ENCODE results near the gene TRIM7. TPM values are rescaled to one million over a fixed set of nuclear protein-coding genes. Genes with fewer than 3 reads are reported as not detected.
"Not testable (repeated sequence)": the region's sequence is repeated elsewhere in the genome, so short reads cannot be mapped to it uniquely, and the experiment has no call there.

The TRIM7 gene
- total and polyA plus RNA-seq, 9 of the 15 experiments (the other 6 are each of a cell fraction or from before 2014, with no cell fraction given): 2.6 to 14.9 (median 8.9) TPM

DNA sequence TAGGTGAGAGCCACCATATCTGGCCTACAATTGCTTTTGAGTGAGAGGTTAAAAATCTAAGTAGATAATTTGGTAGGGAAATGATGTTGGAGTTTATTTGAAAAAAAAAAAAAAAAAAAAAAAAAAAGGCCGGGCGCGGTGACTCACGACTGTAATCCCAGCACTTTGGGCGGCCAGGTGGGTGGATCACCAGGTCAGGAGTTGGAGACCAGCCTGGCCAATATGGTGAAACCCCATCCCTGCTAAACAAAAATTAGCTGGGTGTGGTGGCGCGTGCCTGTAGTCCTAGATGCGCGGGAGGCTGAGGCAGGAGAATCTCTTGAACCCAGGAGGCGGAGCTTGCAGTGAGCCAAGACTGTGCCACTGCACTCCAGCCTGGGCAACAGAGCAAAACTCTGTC lies 9.3 kb upstream of the TRIM7 start:
- CTCF ChIA-PET (ENCODE audit: low intra/inter-chr PET ratio); H3K9me1 ChIP-seq (ENCODE audit: control insufficient read depth, insufficient read depth, low read length); ATAC-seq; H3K9me3 ChIP-seq (replicated peaks; ENCODE audit: control insufficient read depth, insufficient read depth, low read depth, low read length); H3K4me3 ChIP-seq; H4K20me1 ChIP-seq (replicated peaks; ENCODE audit: control insufficient read depth, insufficient read depth, low read length); intact Hi-C loops (cut with micrococcal nuclease); POLR2A ChIA-PET; H3K36me3 ChIP-seq (ENCODE audit: control insufficient read depth, insufficient read depth, low read length); H2AFZ ChIP-seq (ENCODE audit: low read depth, low read length); FAIRE-seq; H3K9ac ChIP-seq (ENCODE audit: insufficient read depth in 1 of 2, low read depth in 2 of 2, low read length in 2 of 2); H3K79me2 ChIP-seq (ENCODE audit: control insufficient read depth, insufficient read depth, low read length); DNase-seq (ENCODE audit: extremely low read depth in 1 of 4, low spot score in 3 of 4); H3K27me3 ChIP-seq (ENCODE audit: control insufficient read depth in 2 of 2, insufficient read depth in 2 of 2, low read length in 2 of 2); in situ Hi-C loops (cut with MboI); H3K4me2 ChIP-seq (ENCODE audit: insufficient read depth, low read length); H3K27ac ChIP-seq (ENCODE audit: extremely low read depth, low read depth, low read length); BruUV-seq (replicated peaks): not testable (repeated sequence)
- peaks cover 13 to 14% of the 10 kb centered on the region in 2 experiments; a peak in 4 of 5 replicates for H3K4me1 ChIP-seq (replicated peaks in 1 of 2; ENCODE audit: control insufficient read depth in 2 of 2, insufficient read depth in 2 of 2, low read length in 2 of 2)
- WGBS (ENCODE audit: insufficient coverage, low coverage, missing lambda C conversion rate): 85% methylated on average over 5 of the region's 10 CpGs
- TF ChIP-seq ZNF384 (IDR thresholded peaks at IDR 0.05; ENCODE audit: low read depth, low read length): 0 out of 2 replicates have a peak, but pooled peaks have one; percentile 42

- H3K79me2 ChIP-seq (ENCODE audit: control insufficient read depth, insufficient read depth, low read length): no peaks in the 10 kb centered on the region
- CTCF ChIA-PET (ENCODE audit: low intra/inter-chr PET ratio): no interaction called here
- TF ChIP-seq POLR2A (conservative IDR thresholded peaks at IDR 0.05) (no peak), PYGO2 (tag; IDR thresholded peaks at IDR 0.05) (no peak), CC2D1A (IDR thresholded peaks at IDR 0.05) (no peak), CGGBP1 (CRISPR knock-in tag; IDR thresholded peaks at IDR 0.05) (no peak), DACH1 (IDR thresholded peaks at IDR 0.05; ENCODE audit: partially characterized antibody) (no peak), ZNF24 (IDR thresholded peaks at IDR 0.05) (no peak), ZNF41 (CRISPR knock-in tag; conservative IDR thresholded peaks at IDR 0.05) (no peak), MCM5 (IDR thresholded peaks at IDR 0.05; ENCODE audit: low read depth) (no peak), RBBP5 (IDR thresholded peaks at IDR 0.05; ENCODE audit: borderline replicate concordance, insufficient read depth, low read length, poor library complexity, severe bottlenecking) (no peak), BRF1 (IDR thresholded peaks at IDR 0.05; ENCODE audit: borderline replicate concordance, extremely low read depth, insufficient read length) (no peak), SIN3A (IDR thresholded peaks at IDR 0.05; ENCODE audit: borderline replicate concordance in 2 of 2, control insufficient read depth in 1 of 2, low read depth in 2 of 2, low read length in 2 of 2) (no peak), ZNF740 (CRISPR knock-in tag; IDR thresholded peaks at IDR 0.05) (no peak), ZNF740 (tag; IDR thresholded peaks at IDR 0.05) (no peak)
These were observed 7.9 kb upstream of the TRIM7 start for GRCh38 chr5:181212934-181213333.

More at GRCh38 chr5:181212934-181213333, 7.9 kb upstream of the TRIM7 start:
- Histone ChIP-seq H3K36me3 (ENCODE audit: control insufficient read depth, insufficient read depth, low read length) (no peaks in the 10 kb centered on the region), H3K9ac (ENCODE audit: insufficient read depth in 1 of 2, low read depth in 2 of 2, low read length in 2 of 2) (peak overlapping the region in 1 of 2 experiments; percentile 27; a peak in 1 of 4 replicates), H3K9me1 (ENCODE audit: control insufficient read depth, insufficient read depth, low read length) (no peaks in the 10 kb centered on the region), H3K27ac (ENCODE audit: extremely low read depth, low read depth, low read length) (no peak overlapping the region), H3K4me2 (ENCODE audit: insufficient read depth, low read length) (no peak overlapping the region), H3K4me1 (replicated peaks in 1 of 2; ENCODE audit: control insufficient read depth in 2 of 2, insufficient read depth in 2 of 2, low read length in 2 of 2) (peaks cover 12 to 17% of the 10 kb centered on the region in 2 experiments; a peak in 4 of 5 replicates), H3K9me3 (replicated peaks; ENCODE audit: control insufficient read depth, insufficient read depth, low read depth, low read length) (no peaks in the 10 kb centered on the region), H3K4me3 (no peak overlapping the region), H2AFZ (ENCODE audit: low read depth, low read length) (0 out of 2 replicates have a peak overlapping the region, but pooled peaks have one; percentile 27), H4K20me1 (replicated peaks; ENCODE audit: control insufficient read depth, insufficient read depth, low read length) (no peaks in the 10 kb centered on the region), H3K27me3 (ENCODE audit: control insufficient read depth in 2 of 2, insufficient read depth in 2 of 2, low read length in 2 of 2) (no peaks in the 10 kb centered on the region)
- WGBS (ENCODE audit: insufficient coverage, low coverage, missing lambda C conversion rate): 75% methylated on average over 2 of the region's 2 CpGs
- no peak for ATAC-seq
- BruUV-seq (replicated peaks): no TSS peak
- POLR2A ChIA-PET: no interaction called here
- FAIRE-seq: no peak
- intact Hi-C loops (cut with micrococcal nuclease): no loop called here
- in situ Hi-C loops (cut with MboI): no loop called here
- no peak for DNase-seq (ENCODE audit: extremely low read depth in 1 of 4, low spot score in 3 of 4)
